A549 treated with ZK216348 at 1 μM for 4 hours (cell line): ENCODE data around the gene TAAR5. TPM values are rescaled to one million over a fixed set of nuclear protein-coding genes. Genes with fewer than 3 reads are reported as not detected.

Experiments
- total RNA-seq: library from RNA; stranded (reverse); fragments of 200-300 nt; extraction: Qiagen RNA extraction; gene quantifications from 5 replicates; pipeline ENCODE4 v1.2.3, GENCODE V29; 2022; ENCODE audit warnings: low read depth

The TAAR5 gene
- not detected in 5 replicates for total RNA-seq

GRCh38 chr6:132589454-132589853 lies at the start of gene TAAR5:
Gene TAAR5 (minus strand): TSS chr6:132589741. CDS start chr6:132589686, 55 bp downstream.

GRCh38 chr6:132624175-132624574 lies 34.6 kb upstream of the TAAR5 start, which contains the start of gene TAAR2:
Gene TAAR2 (minus strand): TSS chr6:132624275. CDS start chr6:132624275, 0 bp downstream.

GRCh38 chr6:132570221-132570777 lies 19.2 kb downstream of the TAAR5 start, which contains the start of gene TAAR6:
Gene TAAR6 (plus strand): TSS chr6:132570322. CDS start chr6:132570322, 0 bp downstream.

GRCh38 chr6:132552372-132552771 lies 37.2 kb downstream of the TAAR5 start, which contains the start of gene TAAR8:
Gene TAAR8 (plus strand): TSS chr6:132552672. CDS start chr6:132552693, 21 bp downstream.

Other genes with a start within 250 kb of the TAAR5 start
- 1.5 to 2.1 TPM (median 2.0 TPM) in 5 replicates for gene MOXD1, start 188.3 kb downstream of the TAAR5 start, total RNA-seq
- 21.7 to 26.7 TPM (median 23.2 TPM) in 5 replicates for gene STX7, start 76.6 kb downstream of the TAAR5 start, total RNA-seq
- gene TAAR9, start 51.5 kb downstream of the TAAR5 start, total RNA-seq = not detected in 5 replicates
- gene TAAR8, start 37.1 kb downstream of the TAAR5 start, total RNA-seq = not detected in 5 replicates
- gene TAAR6, start 19.4 kb downstream of the TAAR5 start, total RNA-seq = not detected in 5 replicates
- gene TAAR2, start 34.5 kb upstream of the TAAR5 start, total RNA-seq = not detected in 5 replicates
- not detected in 5 replicates for gene TAAR1, start 69.4 kb upstream of the TAAR5 start, total RNA-seq
- 0.04 to 0.09 TPM (median 0.07 TPM) in 5 replicates for gene VNN1, start 124.3 kb upstream of the TAAR5 start, total RNA-seq
- not detected in 5 replicates for gene VNN2, start 168.2 kb upstream of the TAAR5 start, total RNA-seq
- gene SLC18B1, start 208.9 kb upstream of the TAAR5 start, total RNA-seq = 4.1 to 6.7 TPM (median 4.5 TPM) in 5 replicates
- gene RPS12, start 224.8 kb upstream of the TAAR5 start, total RNA-seq = 1,728 to 2,126 TPM (median 1,928 TPM) in 5 replicates